AG09309 (cell line): ENCODE measurements around the gene ZSCAN5B.
"Not testable (repeated sequence)": the region's sequence is repeated elsewhere in the genome, so short reads cannot be mapped to it uniquely, and the experiment has no call there.

Experiments
- DNase-seq: peaks from one replicate; pipeline ENCODE4 v3.0.0-alpha.2; 2010; ENCODE audit warnings: low read depth
- H3K4me3 ChIP-seq: 2 replicates; pipeline ENCODE4 v1.5.1; 2011; ENCODE audit warnings: mild to moderate bottlenecking, low read depth, low read length, moderate library complexity; ENCODE audit not compliant: control insufficient read depth
- TF ChIP-seq, protein P1 (sequence below): IDR thresholded peaks from 2 replicates; pipeline ENCODE4 v1.5.1; 2011; ENCODE audit warnings: mild to moderate bottlenecking, low read depth, low read length, inconsistent platforms; ENCODE audit not compliant: insufficient read depth, control insufficient read depth; ENCODE audit errors: missing control alignments

ZSCAN5B gene

DNA sequence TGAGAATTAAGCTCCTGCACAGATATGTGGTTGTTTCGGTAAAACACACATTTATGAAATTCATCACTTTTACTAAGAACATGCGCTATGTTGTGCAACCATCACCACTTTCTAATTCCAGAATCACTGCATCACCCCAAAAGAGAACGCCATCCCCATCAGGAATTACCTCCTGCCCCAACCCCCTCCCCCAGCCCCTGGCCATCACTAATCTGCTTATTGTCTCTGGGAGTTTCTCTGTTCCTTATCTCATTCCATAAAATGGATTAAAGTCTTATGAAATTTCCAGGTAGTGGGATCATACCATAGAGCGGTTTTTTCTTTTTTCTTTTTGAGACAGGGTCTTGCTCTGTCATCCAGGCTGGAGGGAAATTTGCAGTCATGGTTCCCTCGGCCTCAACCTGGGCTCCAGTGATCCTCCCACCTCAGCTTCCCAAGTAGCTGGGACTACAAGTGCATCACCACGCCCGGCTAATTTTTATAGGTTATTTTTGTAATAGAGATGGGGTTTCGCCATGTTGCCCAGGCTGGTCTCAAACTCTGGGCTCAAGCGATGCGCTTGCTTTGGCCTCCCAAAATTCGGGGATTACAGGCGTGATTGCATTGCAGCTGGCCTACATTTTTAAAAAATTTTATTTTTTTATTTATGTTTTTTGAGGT lies 3.5 kb downstream of the ZSCAN5B start:
- DNase-seq, result no peak
- no peak overlapping the region for H3K4me3 ChIP-seq

DNA sequence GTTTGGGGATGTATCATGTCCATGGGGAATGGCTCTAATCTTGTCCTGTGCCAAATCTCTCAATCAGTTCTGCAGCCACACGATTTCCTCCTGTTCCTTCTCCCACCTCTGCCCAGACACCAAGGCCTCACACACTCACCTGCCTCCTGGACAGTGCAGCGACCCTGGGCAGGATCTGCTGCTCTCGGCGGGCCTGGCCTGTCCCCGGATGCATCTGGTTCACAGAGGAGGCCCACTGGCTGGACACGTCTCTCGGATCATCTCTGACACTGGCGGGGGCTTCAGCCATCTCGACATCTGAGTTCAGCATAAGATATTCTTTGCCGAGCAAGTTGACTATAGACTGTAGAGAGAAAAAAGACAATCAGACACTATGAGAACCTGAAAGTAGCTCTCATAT lies 5.9 kb downstream of the ZSCAN5B start:
- no peak for DNase-seq
- TF ChIP-seq, protein P1, sequence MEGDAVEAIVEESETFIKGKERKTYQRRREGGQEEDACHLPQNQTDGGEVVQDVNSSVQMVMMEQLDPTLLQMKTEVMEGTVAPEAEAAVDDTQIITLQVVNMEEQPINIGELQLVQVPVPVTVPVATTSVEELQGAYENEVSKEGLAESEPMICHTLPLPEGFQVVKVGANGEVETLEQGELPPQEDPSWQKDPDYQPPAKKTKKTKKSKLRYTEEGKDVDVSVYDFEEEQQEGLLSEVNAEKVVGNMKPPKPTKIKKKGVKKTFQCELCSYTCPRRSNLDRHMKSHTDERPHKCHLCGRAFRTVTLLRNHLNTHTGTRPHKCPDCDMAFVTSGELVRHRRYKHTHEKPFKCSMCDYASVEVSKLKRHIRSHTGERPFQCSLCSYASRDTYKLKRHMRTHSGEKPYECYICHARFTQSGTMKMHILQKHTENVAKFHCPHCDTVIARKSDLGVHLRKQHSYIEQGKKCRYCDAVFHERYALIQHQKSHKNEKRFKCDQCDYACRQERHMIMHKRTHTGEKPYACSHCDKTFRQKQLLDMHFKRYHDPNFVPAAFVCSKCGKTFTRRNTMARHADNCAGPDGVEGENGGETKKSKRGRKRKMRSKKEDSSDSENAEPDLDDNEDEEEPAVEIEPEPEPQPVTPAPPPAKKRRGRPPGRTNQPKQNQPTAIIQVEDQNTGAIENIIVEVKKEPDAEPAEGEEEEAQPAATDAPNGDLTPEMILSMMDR, result no peak
- H3K4me3 ChIP-seq, result no peak overlapping the region

More for the DNA sequence above, 3.5 kb downstream of the ZSCAN5B start:
- TF ChIP-seq, protein P1, result no peak

DNA sequence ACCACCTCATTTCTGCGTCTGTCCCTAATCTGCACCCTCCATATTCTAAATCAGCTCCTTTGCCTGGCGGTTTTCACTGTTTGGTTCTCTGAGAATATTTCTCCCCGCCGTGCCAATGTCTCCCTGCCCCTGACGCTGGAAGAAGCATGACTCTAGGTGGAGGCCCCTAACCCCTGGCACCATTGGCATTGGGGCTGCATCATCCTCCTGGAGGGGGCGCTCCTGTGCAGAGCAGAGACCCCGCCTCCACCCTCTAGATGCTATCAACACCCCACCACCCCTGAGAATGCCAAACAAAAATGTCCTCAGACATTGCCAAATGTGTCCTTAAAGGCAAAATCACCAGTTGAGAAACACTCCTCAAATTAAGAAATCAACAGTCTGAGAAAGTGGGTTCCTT lies 6.5 kb downstream of the ZSCAN5B start:
- no peak overlapping the region for H3K4me3 ChIP-seq
- DNase-seq, result no peak
- TF ChIP-seq, protein P1, result no peak

DNA sequence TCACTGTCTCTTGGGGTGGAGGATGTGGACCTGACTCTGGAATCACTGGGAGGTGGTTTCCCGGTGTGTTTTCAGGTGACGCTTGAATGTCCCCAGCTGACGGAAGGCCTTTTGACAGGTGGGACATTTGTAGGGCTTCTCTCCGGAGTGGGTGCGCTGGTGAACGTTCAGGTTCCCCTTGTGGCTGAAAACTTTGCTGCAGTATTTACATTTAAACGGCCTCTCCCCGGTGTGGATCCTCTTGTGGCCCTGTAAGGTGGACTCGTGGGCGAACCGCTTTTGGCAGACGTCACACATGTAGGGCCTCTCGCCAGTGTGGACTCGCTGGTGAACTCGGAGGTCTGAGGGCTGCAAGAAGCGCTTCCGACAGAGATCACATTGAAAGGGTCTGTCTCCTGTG lies 7.8 kb downstream of the ZSCAN5B start:
- TF ChIP-seq, protein P1, result no peak
- DNase-seq, result no peak
- no peak overlapping the region for H3K4me3 ChIP-seq

DNA sequence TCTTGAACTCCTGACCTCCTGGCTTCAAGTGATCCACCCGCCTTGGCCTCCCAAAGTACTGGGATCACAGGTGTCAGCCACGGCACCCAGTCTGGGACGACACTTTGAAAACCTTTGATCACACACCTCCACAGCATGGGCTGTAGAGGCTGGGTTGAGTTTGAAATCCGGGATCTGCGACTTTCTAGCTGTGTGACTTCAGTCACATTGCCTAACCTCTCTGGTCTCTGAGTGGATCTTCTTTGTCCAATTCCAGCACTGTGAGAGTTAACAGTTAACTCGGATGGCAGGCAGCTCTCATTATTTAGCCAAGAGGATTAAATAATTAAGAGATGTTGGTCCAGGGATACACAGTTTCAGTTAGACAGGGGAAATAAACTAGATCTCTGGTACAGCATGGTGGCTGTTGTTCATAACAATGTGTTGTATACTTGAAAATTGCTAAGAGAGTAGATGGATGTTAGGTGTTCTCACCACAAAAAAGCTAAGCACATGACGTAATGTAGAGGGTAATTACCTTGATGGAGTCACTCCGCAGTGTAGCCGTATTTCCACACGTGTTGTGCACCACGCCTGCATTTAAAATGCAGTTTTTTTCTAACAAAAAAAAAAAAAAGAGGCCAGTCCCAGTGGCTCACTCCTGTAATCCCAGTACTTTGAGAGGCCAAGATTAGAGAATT lies 19.9 kb downstream of the ZSCAN5B start:
- no peak for DNase-seq
- TF ChIP-seq, protein P1, result no peak
- no peak overlapping the region for H3K4me3 ChIP-seq

DNA sequence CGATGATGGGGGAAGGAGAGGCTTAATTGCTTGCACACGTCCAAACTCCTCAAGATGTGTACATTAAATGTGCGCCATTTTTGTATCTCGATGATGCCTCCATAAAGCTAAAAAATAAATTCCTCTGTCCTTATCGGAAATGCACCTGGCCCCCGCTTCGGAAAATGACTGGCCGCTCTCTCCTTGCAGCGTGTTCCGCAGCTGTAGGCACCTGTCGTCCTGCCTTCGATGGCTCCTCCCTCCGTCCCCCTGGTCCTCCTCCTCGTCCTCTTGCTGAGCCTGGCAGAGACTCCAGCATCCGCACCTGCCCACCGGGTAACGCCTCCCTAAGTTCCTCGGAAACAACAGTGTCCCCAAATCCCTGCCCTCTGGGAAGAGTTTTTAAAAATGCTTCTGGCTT lies 20.7 kb downstream of the ZSCAN5B start:
- H3K4me3 ChIP-seq, result no peak overlapping the region
- TF ChIP-seq, protein P1, result no peak
- DNase-seq, result no peak

DNA sequence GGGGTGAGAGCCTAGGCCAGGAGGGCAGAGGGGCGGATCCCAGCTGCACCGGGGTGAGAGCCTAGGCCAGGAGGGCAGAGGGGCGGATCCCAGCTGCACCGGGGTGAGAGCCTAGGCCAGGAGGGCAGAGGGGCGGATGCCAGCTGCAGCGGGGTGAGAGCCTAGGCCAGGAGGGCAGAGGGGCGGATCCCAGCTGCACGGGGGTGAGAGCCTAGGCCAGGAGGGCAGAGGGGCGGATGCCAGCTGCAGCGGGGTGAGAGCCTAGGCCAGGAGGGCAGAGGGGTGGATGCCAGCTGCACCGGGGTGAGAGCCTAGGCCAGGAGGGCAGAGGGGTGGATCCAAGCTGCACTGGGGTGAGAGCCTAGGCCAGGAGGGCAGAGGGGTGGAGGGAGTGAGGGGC lies 21.3 kb downstream of the ZSCAN5B start:
- not testable (repeated sequence) for DNase-seq, H3K4me3 ChIP-seq

DNA sequence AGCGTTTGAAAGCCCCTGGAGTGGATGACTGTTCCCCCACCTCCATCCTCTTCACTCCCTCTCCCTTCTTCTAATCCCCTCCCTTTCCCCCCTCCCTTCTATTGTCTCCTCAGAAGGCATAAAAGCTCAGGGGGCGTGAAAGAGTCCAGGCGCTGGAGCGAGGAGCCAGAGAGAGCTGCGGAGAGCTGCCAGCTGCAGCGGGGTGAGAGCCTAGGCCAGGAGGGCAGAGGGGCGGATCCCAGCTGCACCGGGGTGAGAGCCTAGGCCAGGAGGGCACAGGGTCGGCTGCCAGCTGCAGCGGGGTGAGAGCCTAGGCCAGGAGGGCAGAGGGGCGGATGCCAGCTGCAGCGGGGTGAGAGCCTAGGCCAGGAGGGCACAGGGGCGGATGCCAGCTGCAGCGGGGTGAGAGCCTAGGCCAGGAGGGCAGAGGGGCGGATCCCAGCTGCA lies 21.7 kb downstream of the ZSCAN5B start, which contains the start of gene GALP:
Gene GALP (plus strand): TSS at position 148 of the 447 bp plus-strand sequence. CDS start 1,101 bp downstream, outside the sequence.
- H3K4me3 ChIP-seq, DNase-seq: not testable (repeated sequence)
